Cardiac fibroblast (primary cell): ENCODE results near the gene PANK4.

Experiments
- DNase-seq, 2 donors: peaks; one replicate each; pipeline versions ENCODE4 v3.0.0 to v3.0.0-alpha.2; 2010; ENCODE audit warnings: low read depth in 2 of 2
- H3K4me3 ChIP-seq, 2 donors: replicated peaks in 1 of 2; 1 replicate in 1 of 2; 2 replicates in 1 of 2; pipeline ENCODE4 v1.5.1; 2011; ENCODE audit warnings: low read depth in 2 of 2, low read length in 2 of 2, mild to moderate bottlenecking in 2 of 2, moderate library complexity in 1 of 2
- CTCF ChIP-seq: IDR thresholded peaks from one replicate; pipeline ENCODE4 v1.5.1; 2011; ENCODE audit warnings: low read depth, mild to moderate bottlenecking, low read length, inconsistent platforms

PANK4 gene

GRCh38 chr1:2472561-2473177 is 53.7 kb downstream of the PANK4 start:
- DNase-seq, result no peak
- H3K4me3 ChIP-seq, result no peak overlapping the region
- no peak for TF ChIP-seq CTCF

GRCh38 chr1:2472109-2472508 is 54.3 kb downstream of the PANK4 start:
- DNase-seq, result no peak
- TF ChIP-seq CTCF, result no peak
- H3K4me3 ChIP-seq, result no peak overlapping the region

- DNase-seq, result no peak
- H3K4me3 ChIP-seq, result no peak overlapping the region
- TF ChIP-seq CTCF, result no peak
These were observed 54.8 kb downstream of the PANK4 start for GRCh38 chr1:2471587-2472001.

- no peak overlapping the region for H3K4me3 ChIP-seq
- no peak for TF ChIP-seq CTCF
- DNase-seq, result no peak
These were observed 55.3 kb downstream of the PANK4 start for GRCh38 chr1:2471159-2471471.

GRCh38 chr1:2470290-2471158 is 55.9 kb downstream of the PANK4 start:
- H3K4me3 ChIP-seq, result no peak overlapping the region
- no peak for TF ChIP-seq CTCF
- no peak for DNase-seq

GRCh38 chr1:2469103-2469940 is 57.1 kb downstream of the PANK4 start:
- TF ChIP-seq CTCF, result no peak
- no peak overlapping the region for H3K4me3 ChIP-seq
- no peak for DNase-seq
